ENCODE data around the gene ZBTB39.

Gene ZBTB39

GRCh38 chr12:56957229-56958052 lies 48.9 kb downstream of the ZBTB39 start, which contains the start of gene RDH16:
Gene RDH16, minus strand, starts transcription at chr12:56957608. Its CDS starts 146 bp downstream, at chr12:56957462.
- TF ChIP-seq EZH2 (IDR thresholded peaks at IDR 0.05; ENCODE audit: borderline replicate concordance, low read length) (no peak), CTCF (IDR thresholded peaks at IDR 0.05; ENCODE audit: low read length) (no peak)
- no peaks in the 10 kb centered on the region for H3F3A ChIP-seq (ENCODE audit: insufficient read depth, low read length)
- H3K36me3 ChIP-seq (ENCODE audit: insufficient read depth, low read length) = no peaks in the 10 kb centered on the region
- H3K27me3 ChIP-seq (ENCODE audit: insufficient read depth, low read length) = no peaks in the 10 kb centered on the region; the same call in 1 of the 2 replicates
- no peak within 1 kb of the TSS for H2AFZ ChIP-seq (ENCODE audit: low read length)
- no peaks in the 10 kb centered on the region for H3K4me1 ChIP-seq (ENCODE audit: insufficient read depth, low read length, severe bottlenecking)
- H3K9me2 ChIP-seq (ENCODE audit: low read depth, low read length) = no peaks in the 10 kb centered on the region
- no peak within 1 kb of the TSS for H3K4me3 ChIP-seq (ENCODE audit: low read depth, low read length, poor library complexity, severe bottlenecking)
- H3K27ac ChIP-seq (ENCODE audit: low read depth, low read length, poor library complexity, severe bottlenecking) = no peak within 1 kb of the TSS
- H4K20me1 ChIP-seq (ENCODE audit: insufficient read depth, low read length) = no peaks in the 10 kb centered on the region
- H3K9ac ChIP-seq (ENCODE audit: low read length) = no peak within 1 kb of the TSS
- no peak within 1 kb of the TSS for H3K4me2 ChIP-seq (ENCODE audit: low read length)
- no peaks in the 10 kb centered on the region for H3K79me2 ChIP-seq (ENCODE audit: insufficient read depth, low read length)
- H3K9me3 ChIP-seq (ENCODE audit: low read length) = no peaks in the 10 kb centered on the region

- H3K79me2 ChIP-seq (ENCODE audit: insufficient read depth, low read length) = no peaks in the 10 kb centered on the region
- no peak overlapping the region for H3K4me3 ChIP-seq (ENCODE audit: low read depth, low read length, poor library complexity, severe bottlenecking)
- H3K27me3 ChIP-seq (ENCODE audit: insufficient read depth, low read length) = no peaks in the 10 kb centered on the region; the same call in 1 of the 2 replicates
- no peak overlapping the region for H2AFZ ChIP-seq (ENCODE audit: low read length)
- no peaks in the 10 kb centered on the region for H3K4me1 ChIP-seq (ENCODE audit: insufficient read depth, low read length, severe bottlenecking)
- no peak overlapping the region for H3K9ac ChIP-seq (ENCODE audit: low read length)
- H3K36me3 ChIP-seq (ENCODE audit: insufficient read depth, low read length) = no peaks in the 10 kb centered on the region
- H3K27ac ChIP-seq (ENCODE audit: low read depth, low read length, poor library complexity, severe bottlenecking) = no peak overlapping the region
- no peaks in the 10 kb centered on the region for H4K20me1 ChIP-seq (ENCODE audit: insufficient read depth, low read length)
- H3K9me3 ChIP-seq (ENCODE audit: low read length) = no peaks in the 10 kb centered on the region
- TF ChIP-seq CTCF (IDR thresholded peaks at IDR 0.05; ENCODE audit: low read length) = no peak
- no peak for TF ChIP-seq EZH2 (IDR thresholded peaks at IDR 0.05; ENCODE audit: borderline replicate concordance, low read length)
- H3K9me2 ChIP-seq (ENCODE audit: low read depth, low read length) = no peaks in the 10 kb centered on the region
- H3F3A ChIP-seq (ENCODE audit: insufficient read depth, low read length) = no peaks in the 10 kb centered on the region
- no peak overlapping the region for H3K4me2 ChIP-seq (ENCODE audit: low read length)
Observed at GRCh38 chr12:56955631-56956256, 50.6 kb downstream of the ZBTB39 start.

- Histone ChIP-seq H3K9me3 (ENCODE audit: low read length) (no peaks in the 10 kb centered on the region), H3K27ac (ENCODE audit: low read depth, low read length, poor library complexity, severe bottlenecking) (no peak overlapping the region), H3K27me3 (ENCODE audit: insufficient read depth, low read length) (no peaks in the 10 kb centered on the region; the same call in 1 of the 2 replicates), H3K9me2 (ENCODE audit: low read depth, low read length) (no peaks in the 10 kb centered on the region), H3K36me3 (ENCODE audit: insufficient read depth, low read length) (no peaks in the 10 kb centered on the region), H3K4me1 (ENCODE audit: insufficient read depth, low read length, severe bottlenecking) (no peaks in the 10 kb centered on the region), H3K4me3 (ENCODE audit: low read depth, low read length, poor library complexity, severe bottlenecking) (no peak overlapping the region), H3F3A (ENCODE audit: insufficient read depth, low read length) (no peaks in the 10 kb centered on the region), H2AFZ (ENCODE audit: low read length) (no peak overlapping the region), H3K79me2 (ENCODE audit: insufficient read depth, low read length) (no peaks in the 10 kb centered on the region), H3K4me2 (ENCODE audit: low read length) (no peak overlapping the region), H3K9ac (ENCODE audit: low read length) (no peak overlapping the region), H4K20me1 (ENCODE audit: insufficient read depth, low read length) (no peaks in the 10 kb centered on the region)
- TF ChIP-seq CTCF (IDR thresholded peaks at IDR 0.05; ENCODE audit: low read length) = no peak
- TF ChIP-seq EZH2 (IDR thresholded peaks at IDR 0.05; ENCODE audit: borderline replicate concordance, low read length) = no peak
Observed at GRCh38 chr12:56954958-56955355, 51.4 kb downstream of the ZBTB39 start.

Data from OCI-LY1 (cell line).